SK-N-SH (cell line): ENCODE data around the gene SYNJ1. TPM values are rescaled to one million over a fixed set of nuclear protein-coding genes. Genes with fewer than 3 reads are reported as not detected.

Experiments used
- CTCF ChIA-PET: fragments of 300-600, 350-600 bp; formaldehyde crosslinking; extraction: SDS; loops from one replicate; lab custom pipeline; 2021; lab: Yijun Ruan, JAX
- POLR2A ChIA-PET: fragments of 350-600 bp; sonication (Branson Sonifier 250); formaldehyde crosslinking; extraction: SDS; loops from one replicate; lab custom pipeline; 2020; ENCODE audit warnings: antibody characterized with exemption, inconsistent platforms; lab: Yijun Ruan, JAX
- DNase-seq: peaks from one replicate; pipeline ENCODE4 v3.0.0; 2012
- H2AFZ ChIP-seq: fragments of 200-600 bp; sonication (generic); 2 replicates; pipeline ENCODE4 v1.8.1; 2016; ENCODE audit warnings: antibody characterized with exemption, mild to moderate bottlenecking, low read depth
- H3F3A ChIP-seq: fragments of 200-600 bp; sonication (generic); replicated peaks from 2 replicates; pipeline ENCODE3; 2016; ENCODE audit warnings: antibody characterized with exemption, mild to moderate bottlenecking; ENCODE audit not compliant: insufficient read depth
- H3K27ac ChIP-seq, 2 experiments: fragments of 200-500 bp in 1 of 2; fragments of 200-600 bp in 1 of 2; sonication (Bioruptor generic) in 1 of 2; sonication (generic), shearing (Covaris generic) in 1 of 2; 2 replicates each; pipeline versions ENCODE4 v1.5.1 to v1.6.1; 2014 to 2016; ENCODE audit warnings: low read depth in 2 of 2, inconsistent platforms in 1 of 2, low read length in 1 of 2, mild to moderate bottlenecking in 1 of 2, mixed read lengths in 1 of 2
- H3K27me3 ChIP-seq: fragments of 200-600 bp; sonication (generic), shearing (Covaris generic); 2 replicates; pipeline ENCODE4 v1.6.1; 2016; ENCODE audit warnings: mixed run types; ENCODE audit not compliant: insufficient read depth
- H3K36me3 ChIP-seq, 2 experiments: fragments of 200-500 bp in 1 of 2; fragments of 200-600 bp in 1 of 2; sonication (Bioruptor generic) in 1 of 2; sonication (generic) in 1 of 2; replicated peaks in 1 of 2; 2 replicates each; pipeline versions ENCODE3 to v1.5.1; 2014 to 2016; ENCODE audit warnings: low read length in 1 of 2, mild to moderate bottlenecking in 1 of 2; ENCODE audit not compliant: insufficient read depth in 2 of 2, control insufficient read depth in 1 of 2
- H3K4me1 ChIP-seq, 2 experiments: fragments of 200-500 bp in 1 of 2; fragments of 200-600 bp in 1 of 2; sonication (Bioruptor generic) in 1 of 2; sonication (generic), shearing (Covaris generic) in 1 of 2; 2 replicates each; pipeline versions ENCODE4 v1.5.1 to v1.6.1; 2014 to 2016; ENCODE audit warnings: low read depth in 1 of 2, low read length in 1 of 2, mixed run types in 1 of 2; ENCODE audit not compliant: insufficient read depth in 2 of 2, control insufficient read depth in 1 of 2
- H3K4me2 ChIP-seq: fragments of 200-600 bp; sonication (generic), shearing (Covaris generic); 2 replicates; pipeline ENCODE4 v1.6.1; 2017; ENCODE audit warnings: mixed run types
- H3K4me3 ChIP-seq, 2 experiments: fragments of 200-500 bp in 1 of 2; fragments of 200-600 bp in 1 of 2; sonication (Bioruptor generic) in 1 of 2; sonication (generic), shearing (Covaris generic) in 1 of 2; 2 replicates each; pipeline versions ENCODE4 v1.5.1 to v1.8.1; 2014 to 2016; ENCODE audit warnings: low read depth in 2 of 2, inconsistent platforms in 1 of 2, low read length in 1 of 2, mild to moderate bottlenecking in 1 of 2, mixed read lengths in 1 of 2, moderate library complexity in 1 of 2
- H3K79me2 ChIP-seq: fragments of 200-600 bp; sonication (generic); 2 replicates; pipeline ENCODE4 v1.8.1; 2017; ENCODE audit warnings: mild to moderate bottlenecking; ENCODE audit not compliant: insufficient read depth
- H3K9ac ChIP-seq: fragments of 200-600 bp; sonication (generic); 2 replicates; pipeline ENCODE4 v1.6.1; 2017; ENCODE audit warnings: mixed run types
- H3K9me2 ChIP-seq: fragments of 200-600 bp; sonication (generic); 2 replicates; pipeline ENCODE4 v1.6.1; 2017; ENCODE audit warnings: mixed run types
- H3K9me3 ChIP-seq: fragments of 200-600 bp; sonication (generic); 2 replicates; pipeline ENCODE4 v1.6.1; 2017; ENCODE audit warnings: mixed run types, mild to moderate bottlenecking, moderate library complexity
- H4K20me1 ChIP-seq: fragments of 200-600 bp; sonication (generic); 2 replicates; pipeline ENCODE4 v1.6.1; 2017; ENCODE audit warnings: mild to moderate bottlenecking, mixed run types; ENCODE audit not compliant: insufficient read depth
- EP300 ChIP-seq, 2 experiments: IDR thresholded peaks; 2 replicates each; pipeline versions ENCODE4 v1.4.0 to v1.6.1; 2012; ENCODE audit warnings: borderline replicate concordance in 1 of 2, low read depth in 1 of 2, low read length in 1 of 2
- FOSL2 ChIP-seq: IDR thresholded peaks from 2 replicates; pipeline ENCODE4 v1.4.0; 2012; ENCODE audit warnings: low read depth, mild to moderate bottlenecking, moderate library complexity, borderline replicate concordance
- GATA2 ChIP-seq: sonication (generic); formaldehyde crosslinking; IDR thresholded peaks from 2 replicates; pipeline ENCODE4 v1.5.0; 2020; ENCODE audit warnings: mild to moderate bottlenecking, missing genetic modification reagents
- IRF3 ChIP-seq: fragments of 150-350 bp; IDR thresholded peaks from 2 replicates; pipeline ENCODE4 v1.6.1; 2016; ENCODE audit warnings: mild to moderate bottlenecking, low read depth, low read length
- JUND ChIP-seq: IDR thresholded peaks from 2 replicates; pipeline ENCODE4 v1.4.0; 2012
- PBX3 ChIP-seq: IDR thresholded peaks from 2 replicates; pipeline ENCODE4; 2012
- SIN3A ChIP-seq: IDR thresholded peaks from 2 replicates; pipeline ENCODE4 v1.6.1; 2012; ENCODE audit warnings: low read depth, mild to moderate bottlenecking, low read length, moderate library complexity, borderline replicate concordance
- TAF1 ChIP-seq: IDR thresholded peaks from 2 replicates; pipeline ENCODE4 v1.6.1; 2012; ENCODE audit warnings: low read depth, mild to moderate bottlenecking, low read length, moderate library complexity, borderline replicate concordance
- TCF12 ChIP-seq: IDR thresholded peaks from 2 replicates; pipeline ENCODE4 v1.4.0; 2012
- whole genome bisulfite sequencing: methylation state at CpG from one replicate; pipeline ENCODE4 v1.1.6; 2017; ENCODE audit warnings: low lambda C conversion rate; 5-methylcytosine and 5-hydroxymethylcytosine counted together
- polyA plus RNA-seq, 3 experiments: library from polyadenylated mRNA; depleted of rRNA; stranded (reverse); fragments of >200 nt; gene quantifications; 2 replicates each; pipeline ENCODE4 v1.2.3, GENCODE V29; 2012

Gene SYNJ1
- polyA plus RNA-seq, 1 of the 3 experiments (the other 2 are of a cell fraction): 3.3 TPM

- Histone ChIP-seq H3K9ac (no peak overlapping the region), H3K4me1 (peaks cover 6 to 13% of the 10 kb centered on the region in 2 experiments; a peak in 3 of 4 replicates), H3K36me3 (no peaks in the 10 kb centered on the region), H3F3A (peaks cover 6% of the 10 kb centered on the region), H4K20me1 (no peaks in the 10 kb centered on the region), H3K27me3 (no peaks in the 10 kb centered on the region), H3K27ac (no peak overlapping the region), H3K4me3 (no peak overlapping the region), H3K9me2 (no peaks in the 10 kb centered on the region), H3K79me2 (no peaks in the 10 kb centered on the region)
- POLR2A ChIA-PET: no interaction called here
- TF ChIP-seq SIN3A: no peak
- no peak for TF ChIP-seq FOSL2
- TF ChIP-seq PBX3: no peak
- TF ChIP-seq GATA2 (CRISPR knock-in tag): no peak
- no peak for TF ChIP-seq EP300 (IDR thresholded peaks at IDR 0.05; ENCODE audit: borderline replicate concordance in 1 of 2, low read depth in 1 of 2, low read length in 1 of 2)
- TF ChIP-seq JUND: no peak
- TF ChIP-seq IRF3: no peak
- no peak for TF ChIP-seq TCF12
- no peak for TF ChIP-seq TAF1
- TF ChIP-seq, all 33 proteins: peak for 0
- H3K4me2 ChIP-seq: no peak overlapping the region
- H2AFZ ChIP-seq: no peak overlapping the region
- CTCF ChIA-PET: no interaction called here
- no peak for DNase-seq
- WGBS: 95% methylated on average over 1 of the region's 1 CpG
- no peaks in the 10 kb centered on the region for H3K9me3 ChIP-seq
Observed at GRCh38 chr21:32705139-32705538, 22.7 kb downstream of the SYNJ1 start.

- H3K36me3 ChIP-seq: peaks cover 0 to 4% of the 10 kb centered on the region in 2 experiments
- CTCF ChIA-PET: interaction anchor here (0.6 kb wide), 1 partner anchor 916 kb away, joined by 3 read pairs; no protein-coding TSS in a partner anchor
- peak overlapping the region; percentile 63; the same call in 1 of the 2 replicates for H2AFZ ChIP-seq
- TF ChIP-seq GATA2 (CRISPR knock-in tag): 0 out of 2 replicates have a peak, but pooled peaks have one; percentile 22
- TF ChIP-seq IRF3: no peak
- no peak overlapping the region for H3K9ac ChIP-seq
- H3K9me2 ChIP-seq: no peaks in the 10 kb centered on the region
- no peaks in the 10 kb centered on the region for H3K9me3 ChIP-seq
- H3K4me3 ChIP-seq: no peak overlapping the region
- DNase-seq: no peak
- H3K4me1 ChIP-seq: peaks cover 6 to 13% of the 10 kb centered on the region in 2 experiments; a peak in 3 of 4 replicates
- no peaks in the 10 kb centered on the region for H3K79me2 ChIP-seq
- H3K4me2 ChIP-seq: 0 out of 2 replicates have a peak overlapping the region, but pooled peaks have one; percentile 40
- peak overlapping the region; percentile 44 to 48; a peak in 3 of 4 replicates for H3K27ac ChIP-seq
- WGBS: 32% methylated on average over 4 of the region's 4 CpGs
- H3F3A ChIP-seq: peaks cover 6% of the 10 kb centered on the region
- no peaks in the 10 kb centered on the region for H3K27me3 ChIP-seq
- POLR2A ChIA-PET: no interaction called here
- no peaks in the 10 kb centered on the region for H4K20me1 ChIP-seq
Observed at GRCh38 chr21:32702702-32703101, 25.1 kb downstream of the SYNJ1 start.
